Naive thymus-derived CD4-positive, alpha-beta T cell (primary cell): ENCODE results near the gene PRSS27. TPM values are rescaled to one million over a fixed set of nuclear protein-coding genes. Genes with fewer than 3 reads are reported as not detected.
"Not testable (repeated sequence)": the region's sequence is repeated elsewhere in the genome, so short reads cannot be mapped to it uniquely, and the experiment has no call there.

Experiments used
- ATAC-seq: fragments of 150-1000 bp; cut with Tn5 transposase; 2 replicates; pipeline ENCODE4 v1.10.0; 2021; ENCODE audit warnings: mild to moderate bottlenecking, moderate library complexity
- CTCF ChIA-PET: fragments of 350-600 bp; sonication (Branson Sonifier 250); formaldehyde crosslinking; loops from one replicate; lab custom pipeline; 2021; ENCODE audit warnings: antibody characterized with exemption; lab: Charles Lee
- POLR2A ChIA-PET: fragments of 350-600 bp; sonication (Branson Sonifier 250); formaldehyde crosslinking; loops from one replicate; lab custom pipeline; 2021; ENCODE audit warnings: antibody characterized with exemption, inconsistent platforms; lab: Charles Lee
- DNase-seq, 9 donors: peaks; one replicate each; pipeline versions ENCODE4 v3.0.0 to v3.0.0-alpha.2; 2020 to 2022; ENCODE audit warnings: mixed read lengths in 1 of 9
- H3K27ac ChIP-seq: one replicate; pipeline ENCODE4 v1.7.0; 2013; ENCODE audit warnings: mild to moderate bottlenecking, low read depth, low read length, moderate library complexity
- H3K27me3 ChIP-seq, 2 donors: one replicate each; pipeline ENCODE4 v1.7.0; 2013; ENCODE audit warnings: low read length in 2 of 2, mild to moderate bottlenecking in 2 of 2, moderate library complexity in 2 of 2; ENCODE audit not compliant: control insufficient read depth in 2 of 2, insufficient read depth in 2 of 2
- H3K36me3 ChIP-seq, 3 experiments: 1 replicate in 2 of 3; 2 replicates in 1 of 3; pipeline ENCODE4 v1.7.0; 2013; ENCODE audit warnings: low read length in 3 of 3, mild to moderate bottlenecking in 3 of 3, moderate library complexity in 1 of 3; ENCODE audit not compliant: insufficient read depth in 3 of 3, control insufficient read depth in 2 of 3
- H3K4me1 ChIP-seq, 2 donors: one replicate each; pipeline ENCODE4 v1.7.0; 2013; ENCODE audit warnings: low read length in 2 of 2, mild to moderate bottlenecking in 2 of 2, moderate library complexity in 1 of 2; ENCODE audit not compliant: control insufficient read depth in 2 of 2, insufficient read depth in 2 of 2
- H3K4me3 ChIP-seq: 2 replicates; pipeline ENCODE4 v1.7.0; 2013; ENCODE audit warnings: mild to moderate bottlenecking, low read length
- H3K9me3 ChIP-seq, 3 experiments: 1 replicate in 2 of 3; 2 replicates in 1 of 3; pipeline ENCODE4 v1.7.0; 2013; ENCODE audit warnings: low read length in 3 of 3; ENCODE audit not compliant: control insufficient read depth in 2 of 3
- H3K27ac Mint-ChIP-seq, 9 donors: one replicate each; pipeline ENCODE4 v1.8.0; 2020 to 2022; ENCODE audit warnings: mixed read lengths in 9 of 9, mild to moderate bottlenecking in 8 of 9, moderate library complexity in 5 of 9, inconsistent platforms in 2 of 9
- H3K27me3 Mint-ChIP-seq, 5 donors: one replicate each; pipeline ENCODE4 v1.8.0; 2021 to 2022; ENCODE audit warnings: mixed read lengths in 5 of 5, mild to moderate bottlenecking in 1 of 5
- H3K36me3 Mint-ChIP-seq, 5 donors: one replicate each; pipeline ENCODE4 v1.8.0; 2020 to 2022; ENCODE audit warnings: mixed read lengths in 5 of 5, mild to moderate bottlenecking in 3 of 5, inconsistent platforms in 1 of 5
- H3K4me1 Mint-ChIP-seq, 7 donors: one replicate each; pipeline ENCODE4 v1.8.0; 2020 to 2022; ENCODE audit warnings: mixed read lengths in 7 of 7, mild to moderate bottlenecking in 3 of 7, inconsistent platforms in 1 of 7
- H3K4me3 Mint-ChIP-seq, 10 donors: one replicate each; pipeline ENCODE4 v1.8.0; 2020 to 2022; ENCODE audit warnings: mild to moderate bottlenecking in 10 of 10, mixed read lengths in 10 of 10, moderate library complexity in 6 of 10, inconsistent platforms in 2 of 10
- H3K9me3 Mint-ChIP-seq, 11 donors: one replicate each; pipeline ENCODE4 v1.8.0; 2020 to 2022; ENCODE audit warnings: mixed read lengths in 11 of 11, mild to moderate bottlenecking in 4 of 11, inconsistent platforms in 1 of 11, moderate library complexity in 1 of 11
- intact Hi-C, 2 donors: fragments of 100-400 bp; cut with micrococcal nuclease; formaldehyde crosslinking; loops; one replicate each; pipeline ENCODE4 v1.15.1; 2023
- polyA plus RNA-seq, 2 donors: library from polyadenylated mRNA; unstranded; fragments of 300-500 nt; fragmentation: Illumina TruSeq; gene quantifications; one replicate each; pipeline ENCODE4 v1.2.3, GENCODE V29; 2021
- total RNA-seq, 6 experiments: library from RNA in 5 of 6; stranded (reverse) in 5 of 6; gene quantifications; 1 replicate in 5 of 6; 2 replicates in 1 of 6; pipeline ENCODE4 v1.2.3 and lab custom pipeline; 2021 to 2026

The PRSS27 gene
- total and polyA plus RNA-seq, 7 experiments from 2014 or later, result 0.32 to 1.6 (median 0.72) TPM; not detected in 1

DNA sequence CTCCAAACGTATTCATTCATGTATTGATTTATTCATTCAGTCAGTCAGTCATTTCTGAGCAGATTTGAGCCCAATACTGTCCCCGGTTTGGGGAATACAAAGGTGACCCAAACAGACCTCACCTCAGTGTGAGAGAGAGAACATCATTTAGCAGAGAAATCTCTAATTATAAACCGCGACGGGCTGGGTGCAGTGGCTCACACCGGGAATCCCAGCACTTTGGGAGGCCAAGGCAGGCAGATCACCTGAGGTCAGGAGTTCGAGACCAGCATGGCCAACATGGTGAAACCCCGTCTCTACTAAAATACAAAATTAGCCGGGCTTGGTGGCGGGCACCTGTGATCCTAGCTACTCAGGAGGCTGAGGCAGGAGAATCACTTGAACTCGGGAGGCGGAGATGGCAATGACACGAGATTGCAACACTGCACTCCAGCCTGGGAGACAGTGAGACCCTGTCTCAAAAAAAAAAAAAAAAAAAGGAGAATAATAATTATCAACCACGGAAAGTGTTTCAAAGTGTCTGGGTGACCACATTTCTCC lies 1.7 kb upstream of the PRSS27 start:
- CTCF ChIA-PET, result interaction anchor here (0.6 kb wide), 1 partner anchor 199 kb away, joined by 5 read pairs; no protein-coding TSS in a partner anchor
- not testable (repeated sequence) for H3K36me3 Mint-ChIP-seq, H3K36me3 ChIP-seq, H3K9me3 Mint-ChIP-seq, H3K27me3 ChIP-seq, ATAC-seq, DNase-seq, H3K9me3 ChIP-seq, H3K4me1 ChIP-seq, H3K4me1 Mint-ChIP-seq
- Mint-ChIP-seq H3K27ac (peak overlapping the region in 2 of 9 donors; percentile 23 to 28), H3K4me3 (peak overlapping the region; percentile 32 to 82 (median 70)), H3K27me3 (peaks cover 9 to 14% (median 10%) of the 10 kb centered on the region in 5 donors)
- POLR2A ChIA-PET, result interaction anchor here (0.7 kb wide), 1 partner anchor 495 kb away, joined by 5 read pairs; no protein-coding TSS in a partner anchor
- H3K27ac ChIP-seq, result peak overlapping the region; percentile 74
- intact Hi-C loops, result loop anchor here (1.0 to 2.0 kb wide), 9 partner anchors 31 to 517 kb away; partner anchors contain the start of genes KCTD5 (in 2 of the 2), SRRM2 (in 2 of the 2), ELOB (in 1 of the 2) and MLST8 (in 1 of the 2)
- H3K4me3 ChIP-seq, result peak overlapping the region; percentile 7

DNA sequence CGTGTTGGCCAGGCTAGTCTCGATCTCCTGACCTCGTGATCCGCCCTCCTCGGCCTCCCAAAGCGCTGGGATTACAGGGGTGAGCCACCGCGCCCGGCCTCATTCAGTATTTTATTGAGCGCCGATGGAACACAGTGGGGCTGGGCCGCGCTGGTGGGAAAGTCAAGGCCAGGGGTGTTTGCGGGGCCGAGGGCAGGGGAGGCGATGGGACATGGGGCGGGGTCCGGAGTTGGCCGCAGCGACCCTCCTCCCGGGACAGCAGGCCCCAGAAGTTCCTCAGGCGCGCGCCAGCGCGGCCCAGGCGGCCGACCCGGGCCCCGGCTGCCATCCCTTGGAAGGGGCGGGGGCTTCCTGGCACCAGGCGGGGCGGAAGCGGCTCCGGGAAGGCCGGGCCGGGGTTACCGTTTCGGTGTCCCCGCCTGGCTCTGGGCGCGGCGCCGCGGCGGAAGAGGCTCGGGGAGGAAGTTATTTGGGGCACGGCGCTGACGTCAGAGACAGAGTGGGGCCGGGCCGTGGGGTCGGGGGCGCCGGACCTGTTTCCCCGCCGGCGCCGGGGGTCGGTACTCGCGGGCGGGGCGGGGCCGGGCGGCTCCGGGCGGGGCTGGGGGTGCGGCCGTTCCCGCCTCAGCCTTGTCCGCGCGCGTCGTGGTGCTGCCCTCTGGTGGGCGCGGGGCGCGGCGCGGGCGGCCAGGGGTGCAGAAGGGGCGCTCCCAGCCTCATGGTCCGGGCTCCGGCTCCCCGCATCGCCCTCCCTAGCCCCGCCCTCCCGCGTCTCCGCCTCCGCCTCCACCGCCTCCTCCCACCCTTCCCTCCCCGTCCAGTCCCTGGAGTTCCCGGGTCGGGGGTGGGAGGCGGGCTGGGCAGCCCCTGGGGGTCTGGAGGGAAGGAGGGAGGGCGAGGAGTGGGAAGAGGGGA lies 952 bp upstream of the PRSS27 start:
- H3K9me3 ChIP-seq, result no peaks in the 10 kb centered on the region
- ATAC-seq (peak; percentile 95), DNase-seq (peak; percentile 74 to 91 (median 85))
- POLR2A ChIA-PET, result interaction anchor here (0.7 to 1.2 kb wide), 2 partner anchors 39 to 494 kb away, joined by 4 to 5 read pairs; partner anchors contain the start of gene KCTD5
- H3K27me3 ChIP-seq, result no peaks in the 10 kb centered on the region
- no peaks in the 10 kb centered on the region for H3K4me1 ChIP-seq
- peak overlapping the region; percentile 55 to 82 (median 76) for H3K4me3 Mint-ChIP-seq
- peak overlapping the region; percentile 74 for H3K27ac ChIP-seq
- H3K4me3 ChIP-seq, result peak overlapping the region; percentile 37
- peak overlapping the region in 7 of 9 donors; percentile 38 to 90 (median 64) for H3K27ac Mint-ChIP-seq
- intact Hi-C loops, result loop anchor here (1.0 to 2.0 kb wide), 9 partner anchors 31 to 516 kb away; partner anchors contain the start of genes KCTD5 (in 2 of the 2), SRRM2 (in 2 of the 2), ELOB (in 1 of the 2) and MLST8 (in 1 of the 2)
- H3K36me3 Mint-ChIP-seq, result no peaks in the 10 kb centered on the region
- peaks cover 0 to 4% (median 0%) of the 10 kb centered on the region in 11 donors for H3K9me3 Mint-ChIP-seq
- CTCF ChIA-PET, result no interaction called here
- H3K27me3 Mint-ChIP-seq, result peaks cover 9 to 14% (median 10%) of the 10 kb centered on the region in 5 donors
- H3K4me1 Mint-ChIP-seq, result peaks cover 0 to 5% (median 0%) of the 10 kb centered on the region in 7 donors
- no peaks in the 10 kb centered on the region for H3K36me3 ChIP-seq

DNA sequence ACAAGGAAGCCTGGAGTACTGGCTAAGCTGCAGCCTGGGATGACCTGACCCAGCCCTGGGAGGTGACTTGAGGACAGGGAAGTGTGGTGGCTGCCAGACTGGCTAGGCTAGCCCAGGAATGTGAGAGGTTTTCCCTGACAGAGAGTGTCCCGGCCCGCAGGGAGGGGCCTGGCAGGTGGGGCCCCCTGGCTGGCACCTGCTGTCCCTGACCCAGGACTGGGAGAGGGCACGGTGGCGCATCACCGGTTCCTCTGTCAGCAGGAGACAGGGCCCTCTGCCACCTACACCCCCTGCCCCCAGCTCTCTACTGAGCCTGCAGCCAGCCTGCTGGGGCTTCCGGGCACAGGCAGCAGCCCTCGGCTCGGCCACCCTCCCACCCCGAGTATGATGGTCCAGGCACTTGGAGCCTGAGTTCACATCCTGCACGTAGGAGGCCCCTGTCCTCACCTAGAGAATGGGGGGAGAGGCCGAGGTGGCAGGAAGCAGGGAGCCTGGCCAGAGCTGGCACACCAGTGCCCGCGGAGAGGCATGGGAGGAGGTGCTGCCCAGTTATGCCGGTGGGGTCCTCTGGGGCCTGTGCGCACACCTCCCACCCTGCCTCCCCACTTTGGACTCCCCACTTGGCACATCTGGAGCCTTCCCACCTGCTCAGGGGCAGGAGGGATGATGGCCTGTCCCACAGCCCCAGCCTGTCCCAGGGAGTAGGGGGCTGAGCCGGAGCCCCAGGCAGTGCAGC lies 528 bp downstream of the PRSS27 start:
- Mint-ChIP-seq H3K4me1 (peaks cover 0 to 9% (median 5%) of the 10 kb centered on the region in 7 donors), H3K9me3 (peaks cover 0 to 4% (median 0%) of the 10 kb centered on the region in 11 donors), H3K27ac (peak overlapping the region in 1 of 9 donors; percentile 52), H3K27me3 (peaks cover 3 to 12% (median 5%) of the 10 kb centered on the region in 5 donors), H3K36me3 (no peaks in the 10 kb centered on the region), H3K4me3 (peak overlapping the region in 5 of 10 donors; percentile 38 to 79 (median 60))
- ATAC-seq, result no peak
- H3K36me3 ChIP-seq, result no peaks in the 10 kb centered on the region
- POLR2A ChIA-PET, result interaction anchor here (0.6 to 1.5 kb wide), 3 partner anchors 37 to 125 kb away, joined by 3 to 4 read pairs (median 3); partner anchors contain the start of gene KCTD5
- DNase-seq, result no peak
- intact Hi-C loops, result loop anchor here (2.0 kb wide), 3 partner anchors 65 to 515 kb away; partner anchors contain the start of gene MLST8 (in 1 of the 2)
- CTCF ChIA-PET, result interaction anchor here (0.8 kb wide), 1 partner anchor 10 kb away, joined by 3 read pairs; no protein-coding TSS in a partner anchor
- H3K4me3 ChIP-seq, result no peak overlapping the region
- H3K27ac ChIP-seq, result no peak overlapping the region
- H3K4me1 ChIP-seq, result peaks cover 0 to 3% of the 10 kb centered on the region in 2 donors
- H3K27me3 ChIP-seq, result no peaks in the 10 kb centered on the region
- H3K9me3 ChIP-seq, result no peaks in the 10 kb centered on the region

DNA sequence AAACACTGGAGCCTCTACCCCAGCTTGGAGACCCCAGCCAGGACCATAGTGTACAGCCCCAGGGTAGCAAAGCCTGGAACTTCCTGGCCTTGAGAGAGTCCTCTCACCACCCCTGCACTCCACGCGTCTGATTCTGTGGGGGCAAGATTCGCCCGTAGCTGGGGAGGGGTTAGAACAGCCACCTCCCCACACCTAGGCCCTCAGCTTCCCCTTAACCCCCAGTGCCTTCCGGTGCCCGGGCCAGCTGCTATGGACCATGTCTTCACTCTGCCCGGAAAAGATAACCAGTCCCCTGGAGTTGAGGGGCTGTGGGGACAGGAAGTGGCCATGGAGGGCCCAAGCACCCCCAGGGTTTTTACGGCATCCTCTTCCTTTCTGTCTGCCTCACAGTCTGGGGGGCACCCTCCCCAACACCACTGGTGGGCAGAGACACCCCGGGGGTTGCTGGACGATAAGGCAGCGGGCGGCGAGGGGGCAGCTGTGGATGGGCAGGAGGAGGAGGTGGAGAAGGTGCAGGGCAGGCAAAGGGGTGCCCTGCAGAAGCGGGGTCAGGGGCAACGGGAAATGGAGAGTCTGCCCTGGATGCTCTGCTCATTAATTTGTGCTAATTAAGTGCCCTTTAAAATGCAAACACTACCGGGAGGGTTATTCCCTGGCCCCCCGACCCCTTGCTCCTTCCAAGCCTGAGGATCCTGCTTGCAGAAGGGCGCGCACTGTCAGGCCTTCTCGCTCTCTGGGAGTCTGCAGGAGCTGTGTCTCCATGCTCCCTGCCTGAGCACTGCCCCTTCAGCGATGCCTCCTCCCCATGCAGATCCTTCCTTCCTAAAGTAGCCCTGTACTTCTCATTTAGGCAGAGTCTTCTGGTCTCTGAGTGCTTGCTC lies 2.4 kb downstream of the PRSS27 start:
- Mint-ChIP-seq H3K36me3 (no peaks in the 10 kb centered on the region), H3K27ac (peak overlapping the region in 1 of 9 donors; percentile 35), H3K4me1 (peaks cover 0 to 10% (median 5%) of the 10 kb centered on the region in 7 donors), H3K27me3 (peaks cover 0 to 6% (median 0%) of the 10 kb centered on the region in 5 donors), H3K9me3 (peaks cover 0 to 2% (median 0%) of the 10 kb centered on the region in 11 donors), H3K4me3 (peak overlapping the region in 1 of 10 donors; percentile 12)
- intact Hi-C loops, result no loop called here
- Histone ChIP-seq H3K36me3 (no peaks in the 10 kb centered on the region), H3K27me3 (no peaks in the 10 kb centered on the region), H3K4me3 (no peak overlapping the region), H3K4me1 (peaks cover 0 to 3% of the 10 kb centered on the region in 2 donors), H3K27ac (no peak overlapping the region), H3K9me3 (no peaks in the 10 kb centered on the region)
- CTCF ChIA-PET, result no interaction called here
- ATAC-seq (no peak), DNase-seq (no peak)
- POLR2A ChIA-PET, result interaction anchor here (1.0 to 1.5 kb wide), 2 partner anchors 35 to 82 kb away, joined by 3 to 6 read pairs; partner anchors contain the start of gene KCTD5

DNA sequence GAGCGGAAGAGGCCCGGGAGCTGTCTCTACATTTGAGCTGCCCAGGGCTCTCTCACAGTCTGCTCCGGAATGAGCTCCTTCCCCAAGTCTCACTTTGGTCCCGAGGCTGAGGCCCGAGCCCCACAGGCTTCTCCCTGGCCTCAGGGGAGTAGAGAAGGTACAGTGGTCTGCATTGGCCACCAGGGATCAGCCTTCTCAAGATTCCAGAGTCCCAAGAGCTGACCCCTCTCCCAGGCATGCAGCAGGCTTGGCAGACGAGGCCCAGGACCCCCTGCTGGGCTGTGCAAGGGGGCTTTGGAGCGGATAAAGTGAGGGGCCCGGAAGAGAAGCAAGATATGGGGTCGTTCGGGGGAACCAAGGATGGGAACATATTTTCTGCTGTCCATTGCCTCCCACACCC lies 3.1 kb downstream of the PRSS27 start:
- no peak overlapping the region for H3K4me3 ChIP-seq
- no peaks in the 10 kb centered on the region for H3K36me3 ChIP-seq
- ChIA-PET CTCF (interaction anchor here (0.6 kb wide), 1 partner anchor 1336 kb away, joined by 3 read pairs; no protein-coding TSS in a partner anchor), POLR2A (interaction anchor here (1.2 kb wide), 1 partner anchor 42 kb away, joined by 3 read pairs; no protein-coding TSS in a partner anchor)
- H3K4me1 ChIP-seq, result peaks cover 0 to 3% of the 10 kb centered on the region in 2 donors
- intact Hi-C loops, result no loop called here
- no peaks in the 10 kb centered on the region for H3K36me3 Mint-ChIP-seq
- H3K9me3 ChIP-seq, result no peaks in the 10 kb centered on the region
- DNase-seq, result no peak
- H3K27me3 Mint-ChIP-seq, result peaks cover 0 to 6% (median 0%) of the 10 kb centered on the region in 5 donors
- H3K27me3 ChIP-seq, result no peaks in the 10 kb centered on the region
- H3K9me3 Mint-ChIP-seq, result peaks cover 0 to 2% (median 0%) of the 10 kb centered on the region in 11 donors
- no peak overlapping the region for H3K4me3 Mint-ChIP-seq
- no peak overlapping the region for H3K27ac Mint-ChIP-seq
- H3K4me1 Mint-ChIP-seq, result peaks cover 0 to 10% (median 5%) of the 10 kb centered on the region in 7 donors
- no peak overlapping the region for H3K27ac ChIP-seq
- ATAC-seq, result no peak
